ENCODE results near the gene SLC23A2.
"Not testable (repeated sequence)": the region's sequence is repeated elsewhere in the genome, so short reads cannot be mapped to it uniquely, and the experiment has no call there.

SLC23A2 gene

GRCh38 chr20:4925842-4926530, 75.3 kb downstream of the SLC23A2 start:
- peaks cover 17 to 30% of the 10 kb centered on the region in 2 donors for H3K4me1 Mint-ChIP-seq
- no peaks in the 10 kb centered on the region for H3K27me3 Mint-ChIP-seq
- H3K27ac Mint-ChIP-seq = peak overlapping the region; percentile 2
- no peak for DNase-seq
- H3K36me3 Mint-ChIP-seq = peaks cover 34 to 48% of the 10 kb centered on the region in 2 donors
- ATAC-seq (replicated peaks) = no peak
- H3K9me3 Mint-ChIP-seq = no peaks in the 10 kb centered on the region
- H3K4me3 Mint-ChIP-seq = no peak overlapping the region

GRCh38 chr20:4924446-4924845, 76.9 kb downstream of the SLC23A2 start:
- Mint-ChIP-seq H3K9me3 (no peaks in the 10 kb centered on the region), H3K36me3 (peaks cover 40 to 56% of the 10 kb centered on the region in 2 donors), H3K27me3 (no peaks in the 10 kb centered on the region), H3K4me1 (peaks cover 21 to 29% of the 10 kb centered on the region in 2 donors), H3K4me3 (no peak overlapping the region), H3K27ac (peak overlapping the region; percentile 66)
- no peak for DNase-seq
- ATAC-seq (replicated peaks) = no peak

- Mint-ChIP-seq H3K27me3 (no peaks in the 10 kb centered on the region), H3K27ac (peak overlapping the region; percentile 66), H3K9me3 (no peaks in the 10 kb centered on the region), H3K4me3 (peak overlapping the region in 1 of 2 donors; percentile 41), H3K4me1 (peaks cover 25 to 33% of the 10 kb centered on the region in 2 donors), H3K36me3 (peaks cover 39 to 55% of the 10 kb centered on the region in 2 donors)
- DNase-seq = no peak
- ATAC-seq (replicated peaks) = no peak
Observed at GRCh38 chr20:4924032-4924431, 77.3 kb downstream of the SLC23A2 start.

- H3K27ac Mint-ChIP-seq = peak overlapping the region; percentile 26
- H3K27me3 Mint-ChIP-seq = no peaks in the 10 kb centered on the region
- H3K36me3 Mint-ChIP-seq = peaks cover 32 to 51% of the 10 kb centered on the region in 2 donors
- no peak overlapping the region for H3K4me3 Mint-ChIP-seq
- no peak for ATAC-seq (replicated peaks)
- H3K4me1 Mint-ChIP-seq = peaks cover 28 to 32% of the 10 kb centered on the region in 2 donors
- no peak for DNase-seq
- H3K9me3 Mint-ChIP-seq = no peaks in the 10 kb centered on the region
Observed at GRCh38 chr20:4922186-4922585, 79.1 kb downstream of the SLC23A2 start.

- Mint-ChIP-seq H3K4me1 (peaks cover 31 to 32% of the 10 kb centered on the region in 2 donors), H3K36me3 (peaks cover 28 to 58% of the 10 kb centered on the region in 2 donors)
- not testable (repeated sequence) for H3K27ac Mint-ChIP-seq; H3K27me3 Mint-ChIP-seq; H3K4me3 Mint-ChIP-seq; ATAC-seq (replicated peaks); DNase-seq; H3K9me3 Mint-ChIP-seq
Observed at GRCh38 chr20:4921271-4921670, 80.0 kb downstream of the SLC23A2 start.

- no peak for ATAC-seq (replicated peaks)
- Mint-ChIP-seq H3K4me1 (peaks cover 30 to 32% of the 10 kb centered on the region in 2 donors), H3K27ac (no peak overlapping the region), H3K36me3 (peaks cover 26 to 54% of the 10 kb centered on the region in 2 donors), H3K9me3 (no peaks in the 10 kb centered on the region), H3K4me3 (no peak overlapping the region), H3K27me3 (no peaks in the 10 kb centered on the region)
- DNase-seq = no peak
Observed at GRCh38 chr20:4920655-4921054, 80.7 kb downstream of the SLC23A2 start.

- peaks cover 21 to 49% of the 10 kb centered on the region in 2 donors for H3K36me3 Mint-ChIP-seq
- H3K4me3 Mint-ChIP-seq = no peak overlapping the region
- H3K27me3 Mint-ChIP-seq = no peaks in the 10 kb centered on the region
- no peak for DNase-seq
- ATAC-seq (replicated peaks) = no peak
- peaks cover 25 to 27% of the 10 kb centered on the region in 2 donors for H3K4me1 Mint-ChIP-seq
- H3K9me3 Mint-ChIP-seq = no peaks in the 10 kb centered on the region
- H3K27ac Mint-ChIP-seq = no peak overlapping the region
Observed at GRCh38 chr20:4920131-4920530, 81.2 kb downstream of the SLC23A2 start.

- H3K4me1 Mint-ChIP-seq = peaks cover 20 to 27% of the 10 kb centered on the region in 2 donors
- ATAC-seq (replicated peaks) = peak in 1 of 2 donors; percentile 8
- no peaks in the 10 kb centered on the region for H3K9me3 Mint-ChIP-seq
- peak overlapping the region; percentile 42 for H3K27ac Mint-ChIP-seq
- H3K4me3 Mint-ChIP-seq = no peak overlapping the region
- H3K27me3 Mint-ChIP-seq = no peaks in the 10 kb centered on the region
- no peak for DNase-seq
- H3K36me3 Mint-ChIP-seq = peaks cover 15 to 40% of the 10 kb centered on the region in 2 donors
Observed at GRCh38 chr20:4919047-4919704, 82.1 kb downstream of the SLC23A2 start.

GRCh38 chr20:4918473-4918872, 82.8 kb downstream of the SLC23A2 start:
- ATAC-seq (replicated peaks) = peak in 1 of 2 donors; percentile 27
- peaks cover 13 to 37% of the 10 kb centered on the region in 2 donors for H3K36me3 Mint-ChIP-seq
- DNase-seq = no peak

GRCh38 chr20:4916971-4917881, 84.1 kb downstream of the SLC23A2 start:
- no peaks in the 10 kb centered on the region for H3K9me3 Mint-ChIP-seq
- H3K4me1 Mint-ChIP-seq = peaks cover 23 to 32% of the 10 kb centered on the region in 2 donors
- H3K27me3 Mint-ChIP-seq = no peaks in the 10 kb centered on the region
- ATAC-seq (replicated peaks) (no peak), DNase-seq (no peak)
- H3K27ac Mint-ChIP-seq = no peak overlapping the region
- H3K36me3 Mint-ChIP-seq = peaks cover 19 to 40% of the 10 kb centered on the region in 2 donors
- no peak overlapping the region for H3K4me3 Mint-ChIP-seq

More at GRCh38 chr20:4918473-4918872, 82.8 kb downstream of the SLC23A2 start:
- Mint-ChIP-seq H3K4me1 (peaks cover 15 to 27% of the 10 kb centered on the region in 2 donors), H3K9me3 (no peaks in the 10 kb centered on the region), H3K27ac (peak overlapping the region; percentile 25), H3K27me3 (no peaks in the 10 kb centered on the region), H3K4me3 (no peak overlapping the region)

- Mint-ChIP-seq H3K9me3 (no peaks in the 10 kb centered on the region), H3K4me1 (peaks cover 11 to 14% of the 10 kb centered on the region in 2 donors), H3K4me3 (no peak overlapping the region), H3K27me3 (no peaks in the 10 kb centered on the region), H3K27ac (no peak overlapping the region), H3K36me3 (peaks cover 23 to 38% of the 10 kb centered on the region in 2 donors)
- ATAC-seq (replicated peaks) = no peak
- DNase-seq = no peak
Observed at GRCh38 chr20:4913147-4913546, 88.2 kb downstream of the SLC23A2 start.

- no peak for DNase-seq
- H3K27ac Mint-ChIP-seq = no peak overlapping the region
- no peaks in the 10 kb centered on the region for H3K27me3 Mint-ChIP-seq
- peaks cover 13 to 16% of the 10 kb centered on the region in 2 donors for H3K4me1 Mint-ChIP-seq
- no peaks in the 10 kb centered on the region for H3K9me3 Mint-ChIP-seq
- H3K4me3 Mint-ChIP-seq = no peak overlapping the region
- peak; percentile 83 to 86 for ATAC-seq (replicated peaks)
- peaks cover 27 to 44% of the 10 kb centered on the region in 2 donors for H3K36me3 Mint-ChIP-seq
Observed at GRCh38 chr20:4912380-4913142, 88.7 kb downstream of the SLC23A2 start.

- no peak overlapping the region for H3K4me3 Mint-ChIP-seq
- H3K36me3 Mint-ChIP-seq = peaks cover 33 to 50% of the 10 kb centered on the region in 2 donors
- H3K27me3 Mint-ChIP-seq = no peaks in the 10 kb centered on the region
- H3K9me3 Mint-ChIP-seq = no peaks in the 10 kb centered on the region
- ATAC-seq (replicated peaks) (no peak), DNase-seq (no peak)
- peaks cover 9 to 20% of the 10 kb centered on the region in 2 donors for H3K4me1 Mint-ChIP-seq
- H3K27ac Mint-ChIP-seq = peak overlapping the region; percentile 3
Observed at GRCh38 chr20:4910951-4911350, 90.4 kb downstream of the SLC23A2 start.
